ENCODE data around the gene AGPAT2. TPM values are rescaled to one million over a fixed set of nuclear protein-coding genes. Genes with fewer than 3 reads are reported as not detected.
"Not testable (repeated sequence)": the region's sequence is repeated elsewhere in the genome, so short reads cannot be mapped to it uniquely, and the experiment has no call there.

The AGPAT2 gene
- total RNA-seq, 4 donors from 2014 or later: 19.0 to 77.4 (median 36.0) TPM

DNA sequence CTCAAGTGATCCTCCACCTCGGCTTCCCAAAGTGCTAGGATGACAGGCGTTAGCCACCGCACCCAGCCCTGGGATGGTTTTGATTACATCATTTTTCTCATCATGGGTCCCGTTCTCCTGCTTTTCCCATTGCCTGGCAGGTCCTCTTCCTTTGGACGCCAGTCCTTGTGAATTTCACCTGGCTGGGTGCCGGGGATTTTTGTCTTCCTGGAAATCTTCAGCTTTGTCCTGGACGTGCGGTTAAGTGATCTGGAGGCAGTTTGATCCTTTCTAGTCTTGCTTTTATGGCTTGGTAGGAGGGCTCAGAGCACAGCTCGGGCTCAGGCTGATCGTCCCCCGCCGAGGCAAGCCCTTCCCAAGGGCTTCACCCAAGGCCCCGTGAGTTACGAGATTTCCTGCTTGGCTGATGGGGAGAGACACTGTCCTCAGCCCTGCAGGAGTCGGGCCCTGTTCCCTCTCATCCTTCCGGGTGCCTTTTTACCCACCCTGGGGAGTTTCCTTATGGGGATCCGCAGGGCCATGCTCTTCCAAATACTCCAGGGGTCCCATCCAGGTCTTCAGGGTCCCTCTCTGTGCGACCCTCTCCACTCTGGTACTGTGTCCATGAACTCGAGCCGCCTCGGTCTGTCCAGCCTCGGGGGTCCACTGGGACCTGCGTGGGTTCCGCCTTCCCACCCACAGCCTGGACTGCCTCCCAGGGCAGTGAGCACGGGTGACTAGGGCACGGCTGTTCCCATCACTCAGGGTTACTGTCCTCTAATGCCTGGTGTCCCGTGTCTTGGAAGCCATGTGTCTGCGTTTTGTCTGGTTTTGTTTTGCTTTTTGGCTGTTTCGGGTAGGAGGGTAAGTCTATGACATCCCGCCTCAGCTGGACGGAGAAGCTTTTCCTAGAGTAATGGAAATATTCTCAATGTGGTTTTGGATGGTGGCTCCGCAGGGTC lies 46.8 kb downstream of the AGPAT2 start:
- ATAC-seq: peak in 1 of 2 donors; percentile 26
- Histone ChIP-seq H3K4me1 (peaks cover 3 to 9% of the 10 kb centered on the region in 2 donors), H3K4me3 (peak overlapping the region in 1 of 4 donors; percentile 31), H3K9me3 (no peaks in the 10 kb centered on the region), H3K36me3 (no peaks in the 10 kb centered on the region), H3K27ac (peak overlapping the region; percentile 3 to 63 (median 48)), H3K27me3 (no peaks in the 10 kb centered on the region)
- intact Hi-C loops (cut with DNase I; ENCODE audit: low total_unique reads) (loop anchor here (5.0 kb wide), 1 partner anchor 52 kb away; no protein-coding TSS in a partner anchor), in situ Hi-C loops (cut with MboI; ENCODE audit: low sequenced_read_pairs in 4 of 4) (loop anchor here in 1 of 4 donors (25.0 kb wide), 1 partner anchor 153 kb away; the partner anchor contains the start of gene SEC16A)
- no peak for DNase-seq
- no peak for TF ChIP-seq POLR2A (IDR thresholded peaks at IDR 0.05)
- TF ChIP-seq CTCF (IDR thresholded peaks at IDR 0.05 in 4 of 5, conservative IDR thresholded peaks at IDR 0.05 in 1 of 5): no peak

- H3K36me3 ChIP-seq: no peaks in the 10 kb centered on the region
- no peaks in the 10 kb centered on the region for H3K9me3 ChIP-seq
- TF ChIP-seq CTCF (IDR thresholded peaks at IDR 0.05 in 4 of 5, conservative IDR thresholded peaks at IDR 0.05 in 1 of 5) (no peak), POLR2A (IDR thresholded peaks at IDR 0.05) (no peak)
- DNase-seq (no peak), ATAC-seq (no peak)
- H3K4me3 ChIP-seq: no peak overlapping the region
- no peak overlapping the region for H3K27ac ChIP-seq
- intact Hi-C loops (cut with DNase I; ENCODE audit: low total_unique reads) (loop anchor here (10.0 kb wide), 1 partner anchor 110 kb away; no protein-coding TSS in a partner anchor), in situ Hi-C loops (cut with MboI; ENCODE audit: low sequenced_read_pairs in 4 of 4) (loop anchor here (5.0 to 25.0 kb wide), 2 partner anchors 143 to 148 kb away; partner anchors contain the start of gene SEC16A (in 1 of the 4))
- no peaks in the 10 kb centered on the region for H3K27me3 ChIP-seq
- peaks cover 0 to 3% of the 10 kb centered on the region in 2 donors for H3K4me1 ChIP-seq
These were observed 52.4 kb downstream of the AGPAT2 start for GRCh38 chr9:136634904-136635303.

- not testable (repeated sequence) for H3K27me3 ChIP-seq, H3K4me1 ChIP-seq, H3K9me3 ChIP-seq, H3K27ac ChIP-seq, H3K36me3 ChIP-seq, DNase-seq, H3K4me3 ChIP-seq, ATAC-seq
- in situ Hi-C loops (cut with MboI; ENCODE audit: low sequenced_read_pairs in 4 of 4) (loop anchor here in 3 of 4 donors (5.0 to 25.0 kb wide), 2 partner anchors 140 to 145 kb away; partner anchors contain the start of gene SEC16A (in 1 of the 3)), intact Hi-C loops (cut with DNase I; ENCODE audit: low total_unique reads) (loop anchor here (10.0 kb wide), 1 partner anchor 108 kb away; no protein-coding TSS in a partner anchor)
These were observed 54.7 kb downstream of the AGPAT2 start for GRCh38 chr9:136632491-136633106.

DNA sequence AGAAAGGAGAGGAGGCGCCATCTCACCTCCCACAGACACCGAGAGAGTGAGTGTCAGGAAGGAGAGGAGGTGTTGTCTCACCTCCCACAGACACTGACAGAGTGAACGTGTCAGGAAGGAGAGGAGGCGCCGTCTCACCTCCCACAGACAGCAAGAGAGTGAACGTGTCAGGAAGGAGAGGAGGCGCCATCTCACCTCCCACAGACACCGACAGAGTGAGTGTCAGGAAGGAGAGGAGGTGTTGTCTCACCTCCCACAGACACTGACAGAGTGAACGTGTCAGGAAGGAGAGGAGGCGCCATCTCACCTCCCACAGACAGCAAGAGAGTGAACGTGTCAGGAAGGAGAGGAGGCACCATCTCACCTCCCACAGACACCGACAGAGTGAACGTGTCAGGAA lies 55.2 kb downstream of the AGPAT2 start:
- not testable (repeated sequence) for H3K9me3 ChIP-seq, DNase-seq, H3K4me1 ChIP-seq, H3K36me3 ChIP-seq, H3K27ac ChIP-seq, H3K4me3 ChIP-seq, ATAC-seq, H3K27me3 ChIP-seq
- in situ Hi-C loops (cut with MboI; ENCODE audit: low sequenced_read_pairs in 4 of 4): loop anchor here in 3 of 4 donors (5.0 to 25.0 kb wide), 2 partner anchors 140 to 145 kb away; partner anchors contain the start of gene SEC16A (in 1 of the 3)
- intact Hi-C loops (cut with DNase I; ENCODE audit: low total_unique reads): loop anchor here (10.0 kb wide), 1 partner anchor 107 kb away; no protein-coding TSS in a partner anchor

DNA sequence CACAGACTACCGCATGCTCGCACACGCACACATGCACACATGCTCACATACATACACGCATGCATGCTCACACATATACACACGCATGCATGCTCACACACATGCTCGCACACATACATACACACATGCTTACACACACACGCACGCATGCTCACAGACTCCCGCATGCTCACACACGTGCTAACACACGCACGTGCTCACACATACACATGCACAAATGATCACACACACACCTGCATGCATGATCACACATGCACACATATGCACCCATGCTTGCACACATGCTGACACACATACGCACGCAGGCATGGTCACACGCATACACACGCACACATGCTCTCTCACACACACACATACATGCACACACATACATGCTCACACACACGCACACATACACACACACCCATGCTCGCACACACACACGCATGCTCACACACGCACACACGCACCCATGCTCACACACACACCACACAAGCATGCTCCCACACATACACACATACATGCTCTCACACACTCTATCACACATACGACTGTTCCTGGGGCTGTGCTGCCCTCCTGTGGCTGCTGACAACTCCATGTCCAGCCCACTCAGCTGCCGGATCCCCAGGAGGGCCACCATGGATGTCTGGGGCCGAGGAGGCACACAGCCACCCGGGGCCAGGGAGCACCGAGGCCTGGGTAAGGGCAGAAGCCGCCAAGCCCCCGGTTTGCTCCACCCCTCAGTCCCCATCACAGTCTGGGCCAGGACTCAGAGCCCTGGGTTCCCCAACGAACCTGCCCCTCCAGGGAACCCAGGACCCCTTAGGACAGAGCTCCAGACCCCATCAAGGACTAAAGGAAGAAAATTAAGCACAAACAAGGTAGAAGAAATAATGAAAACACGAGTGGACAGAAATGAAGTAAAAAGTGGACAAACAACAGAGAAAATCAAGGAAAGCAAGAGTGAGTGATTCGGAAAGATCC lies 55.9 kb downstream of the AGPAT2 start:
- Histone ChIP-seq H3K4me1 (no peaks in the 10 kb centered on the region), H3K36me3 (no peaks in the 10 kb centered on the region), H3K27ac (no peak overlapping the region), H3K4me3 (no peak overlapping the region), H3K27me3 (no peaks in the 10 kb centered on the region), H3K9me3 (no peaks in the 10 kb centered on the region)
- DNase-seq: peak; percentile 44 to 64
- in situ Hi-C loops (cut with MboI; ENCODE audit: low sequenced_read_pairs in 4 of 4): loop anchor here in 3 of 4 donors (5.0 to 25.0 kb wide), 2 partner anchors 139 to 144 kb away; partner anchors contain the start of gene SEC16A (in 1 of the 3)
- TF ChIP-seq POLR2A (IDR thresholded peaks at IDR 0.05) (no peak), CTCF (IDR thresholded peaks at IDR 0.05 in 4 of 5, conservative IDR thresholded peaks at IDR 0.05 in 1 of 5) (peak; percentile 69 to 85 (median 83))
- intact Hi-C loops (cut with DNase I; ENCODE audit: low total_unique reads): loop anchor here (1.0 to 10.0 kb wide), 2 partner anchors 107 to 143 kb away; no protein-coding TSS in a partner anchor
- peak; percentile 75 to 86 for ATAC-seq
